Ovary (tissue), 9 donors: ENCODE measurements around the gene CTBP1. TPM values are rescaled to one million over a fixed set of nuclear protein-coding genes. Genes with fewer than 3 reads are reported as not detected.
"Not testable (repeated sequence)": the region's sequence is repeated elsewhere in the genome, so short reads cannot be mapped to it uniquely, and the experiment has no call there.

Source experiments
- DNase-seq, 5 donors: peaks; one replicate each; pipeline ENCODE4 v3.0.0-alpha.2; 2019 to 2020
- H3K27ac ChIP-seq, 2 donors: fragments of 200-600 bp; one replicate each; pipeline versions ENCODE4 v1.5.1 to v1.8.0; 2019 to 2022
- H3K27me3 ChIP-seq: fragments of 200-600 bp; one replicate; pipeline ENCODE4 v1.8.0; 2022
- H3K36me3 ChIP-seq: fragments of 200-600 bp; sonication (generic); one replicate; pipeline ENCODE4 v1.5.1; 2019
- H3K4me1 ChIP-seq: one replicate; pipeline ENCODE4 v1.8.1; 2013; ENCODE audit warnings: mild to moderate bottlenecking, moderate library complexity; ENCODE audit not compliant: insufficient read depth
- H3K4me3 ChIP-seq: fragments of 200-600 bp; sonication (generic); one replicate; pipeline ENCODE4 v1.5.1; 2017
- H3K9me3 ChIP-seq, 2 donors: fragments of 200-600 bp in 1 of 2; sonication (generic) in 1 of 2; one replicate each; pipeline versions ENCODE4 v1.5.1 to v1.8.1; 2013 to 2019; ENCODE audit warnings: mild to moderate bottlenecking in 1 of 2, moderate library complexity in 1 of 2
- EP300 ChIP-seq: sonication (generic); formaldehyde crosslinking; IDR thresholded peaks from one replicate; pipeline ENCODE4 v1.6.1; 2017; ENCODE audit warnings: antibody characterized with exemption
- POLR2A ChIP-seq: fragments of 450-650 bp; IDR thresholded peaks from one replicate; pipeline ENCODE4 v1.6.1; 2017; ENCODE audit warnings: antibody characterized with exemption, mild to moderate bottlenecking, moderate library complexity
- WGBS, 3 donors: extraction: QIAGEN DNeasy Blood & Tissue Kit in 1 of 3; methylation state at CpG; one replicate each; pipeline versions ENCODE4 v1.1.5 to v1.1.7; 2013 to 2017; 5-methylcytosine and 5-hydroxymethylcytosine counted together
- intact Hi-C, 4 donors: fragments of 100-400 bp; cut with DNase I; formaldehyde crosslinking; loops; one replicate each; pipeline versions ENCODE4 v1.11.0 to v1.15.1; 2022 to 2023
- polyA plus RNA-seq, 2 donors: library from polyadenylated mRNA; stranded (reverse); fragments of 200-250 nt in 1 of 2; fragments of 350-450 nt in 1 of 2; fragmentation: Illumina TruSeq in 1 of 2; extraction: RNeasy Lipid Tissue Mini Kit (QIAGEN cat#74804) in 1 of 2; gene quantifications; one replicate each; pipeline ENCODE4 v1.2.3, GENCODE V29; 2013 to 2014
- total RNA-seq, 7 donors: library from RNA; depleted of rRNA in 2 of 7; stranded (reverse); fragments of >200 nt in 2 of 7; fragmentation: NEBNext Ultra II Directional in 3 of 7; extraction: Animal tissue kit (Norgen Biotek cat#: 25700) in 3 of 7; gene quantifications; one replicate each; pipeline versions ENCODE4 v1.1.0 to v1.2.4, GENCODE V29; 2016 to 2023
- TF ChIP-seq, protein P1 (sequence below), 3 donors: fragments of 450-650 bp in 2 of 3; fragments of 200-600 bp in 1 of 3; IDR thresholded peaks; one replicate each; pipeline versions ENCODE4 v1.5.1 to v1.8.0; 2016 to 2022; ENCODE audit warnings: antibody characterized with exemption in 3 of 3, mild to moderate bottlenecking in 1 of 3
- donor health status: DM: no; HTN: no; CAD: no; lungs with moderate emphysema.
- donor health status: DM: no; HTN: no; CAD: no.
- donor health status: Bipolar disorder and iron deficiency.
- donor health status: DM: yes; HTN: yes; CAD: no.
- donor health status: DM: no; HTN: no; CAD: no.
- donor health status: DM: yes; HTN: yes; CAD: no.

CTBP1 gene
- total and polyA plus RNA-seq, 9 donors = 45.7 to 231 (median 141) TPM

- intact Hi-C loops = no loop called here
- DNase-seq = no peak
- H3K27me3 ChIP-seq = no peaks in the 10 kb centered on the region
- H3K36me3 ChIP-seq = no peaks in the 10 kb centered on the region
- no peaks in the 10 kb centered on the region for H3K9me3 ChIP-seq
- TF ChIP-seq POLR2A = no peak
- TF ChIP-seq, protein P1, sequence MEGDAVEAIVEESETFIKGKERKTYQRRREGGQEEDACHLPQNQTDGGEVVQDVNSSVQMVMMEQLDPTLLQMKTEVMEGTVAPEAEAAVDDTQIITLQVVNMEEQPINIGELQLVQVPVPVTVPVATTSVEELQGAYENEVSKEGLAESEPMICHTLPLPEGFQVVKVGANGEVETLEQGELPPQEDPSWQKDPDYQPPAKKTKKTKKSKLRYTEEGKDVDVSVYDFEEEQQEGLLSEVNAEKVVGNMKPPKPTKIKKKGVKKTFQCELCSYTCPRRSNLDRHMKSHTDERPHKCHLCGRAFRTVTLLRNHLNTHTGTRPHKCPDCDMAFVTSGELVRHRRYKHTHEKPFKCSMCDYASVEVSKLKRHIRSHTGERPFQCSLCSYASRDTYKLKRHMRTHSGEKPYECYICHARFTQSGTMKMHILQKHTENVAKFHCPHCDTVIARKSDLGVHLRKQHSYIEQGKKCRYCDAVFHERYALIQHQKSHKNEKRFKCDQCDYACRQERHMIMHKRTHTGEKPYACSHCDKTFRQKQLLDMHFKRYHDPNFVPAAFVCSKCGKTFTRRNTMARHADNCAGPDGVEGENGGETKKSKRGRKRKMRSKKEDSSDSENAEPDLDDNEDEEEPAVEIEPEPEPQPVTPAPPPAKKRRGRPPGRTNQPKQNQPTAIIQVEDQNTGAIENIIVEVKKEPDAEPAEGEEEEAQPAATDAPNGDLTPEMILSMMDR (IDR thresholded peaks at IDR 0.05) = no peak
- no peak for TF ChIP-seq EP300
- peaks cover 29% of the 10 kb centered on the region for H3K4me1 ChIP-seq
- peak overlapping the region in 1 of 2 donors; percentile 58 for H3K27ac ChIP-seq
- WGBS, 3 donors = 52 to 70% (median 57%) methylated on average over 14 of the region's 14 CpGs
- H3K4me3 ChIP-seq = no peak overlapping the region
Measured at GRCh38 chr4:1294424-1294823, 45.5 kb upstream of the CTBP1 start.

GRCh38 chr4:1293991-1294390 lies 45.1 kb upstream of the CTBP1 start:
- Histone ChIP-seq H3K4me1 (peaks cover 29% of the 10 kb centered on the region), H3K36me3 (no peaks in the 10 kb centered on the region), H3K4me3 (no peak overlapping the region), H3K27ac (peak overlapping the region in 1 of 2 donors; percentile 58), H3K9me3 (no peaks in the 10 kb centered on the region), H3K27me3 (no peaks in the 10 kb centered on the region)
- DNase-seq = peak in 3 of 5 donors; percentile 30 to 70 (median 68)
- WGBS, 3 donors = 11 to 64% (median 13%) methylated on average over 15 of the region's 15 CpGs
- intact Hi-C loops = no loop called here
- TF ChIP-seq, protein P1 (IDR thresholded peaks at IDR 0.05) = no peak

DNA sequence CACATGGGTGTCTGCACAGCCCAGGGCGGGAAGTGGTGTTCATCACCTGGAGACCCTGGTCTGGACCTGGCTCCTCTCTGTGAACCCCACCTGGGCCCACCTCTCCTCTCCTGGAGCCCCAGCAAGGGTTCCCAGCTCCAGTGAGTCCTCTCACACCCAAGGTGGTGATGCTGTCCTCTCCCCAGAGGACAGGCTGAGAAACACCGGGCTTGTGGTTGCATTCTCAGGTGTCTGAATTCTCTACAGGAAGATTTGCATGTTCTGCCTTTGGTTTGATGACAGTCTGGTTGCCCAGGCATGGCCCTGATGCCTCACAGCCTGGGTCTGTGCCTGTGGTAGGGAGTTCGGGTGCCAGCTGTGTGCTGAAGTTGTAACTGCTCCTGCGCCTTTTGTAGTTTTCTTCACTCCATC lies 44.6 kb upstream of the CTBP1 start:
- DNase-seq = no peak
- WGBS, 3 donors = 74 to 89% (median 77%) methylated on average over 4 of the region's 4 CpGs
- TF ChIP-seq POLR2A = no peak
- TF ChIP-seq, protein P1 (IDR thresholded peaks at IDR 0.05) = no peak
- TF ChIP-seq EP300 = no peak
- Histone ChIP-seq H3K4me1 (peaks cover 29% of the 10 kb centered on the region), H3K36me3 (no peaks in the 10 kb centered on the region), H3K9me3 (no peaks in the 10 kb centered on the region), H3K27me3 (no peaks in the 10 kb centered on the region), H3K27ac (peak overlapping the region in 1 of 2 donors; percentile 58), H3K4me3 (no peak overlapping the region)
- intact Hi-C loops = no loop called here

- H3K27ac ChIP-seq, intact Hi-C loops, H3K36me3 ChIP-seq, H3K9me3 ChIP-seq, H3K27me3 ChIP-seq, DNase-seq, H3K4me3 ChIP-seq: not testable (repeated sequence)
- peaks cover 29% of the 10 kb centered on the region for H3K4me1 ChIP-seq
- WGBS, 3 donors = 86 to 93% (median 92%) methylated on average over 8 of the region's 8 CpGs
Measured at GRCh38 chr4:1292703-1293011, 43.7 kb upstream of the CTBP1 start.

- Histone ChIP-seq H3K27me3 (no peaks in the 10 kb centered on the region), H3K4me3 (no peak overlapping the region), H3K9me3 (no peaks in the 10 kb centered on the region), H3K4me1 (peaks cover 29% of the 10 kb centered on the region), H3K27ac (no peak overlapping the region), H3K36me3 (no peaks in the 10 kb centered on the region)
- WGBS, 3 donors = 53 to 60% (median 60%) methylated on average over 11 of the region's 11 CpGs
- DNase-seq = no peak
- intact Hi-C loops = no loop called here
- TF ChIP-seq POLR2A = no peak
- TF ChIP-seq, protein P1 (IDR thresholded peaks at IDR 0.05) = no peak
- TF ChIP-seq EP300 = no peak
Measured at GRCh38 chr4:1291996-1292702, 43.2 kb upstream of the CTBP1 start.
